GM12874 (cell line): Measurements from ENCODE around the gene DDN.

ENCODE experiments used
- TF ChIP-seq, protein P1 (sequence below): IDR thresholded peaks from 2 replicates; pipeline ENCODE4 v1.5.1; 2011; ENCODE audit warnings: low read depth, mild to moderate bottlenecking, control low read depth, low read length, moderate library complexity; ENCODE audit not compliant: insufficient read depth

The DDN gene

GRCh38 chr12:48999371-49000131 is at the start of gene DDN:
Gene DDN, minus strand, starts transcription at chr12:48999375. Its CDS starts 88 bp downstream, at chr12:48999287.
- TF ChIP-seq, protein P1, sequence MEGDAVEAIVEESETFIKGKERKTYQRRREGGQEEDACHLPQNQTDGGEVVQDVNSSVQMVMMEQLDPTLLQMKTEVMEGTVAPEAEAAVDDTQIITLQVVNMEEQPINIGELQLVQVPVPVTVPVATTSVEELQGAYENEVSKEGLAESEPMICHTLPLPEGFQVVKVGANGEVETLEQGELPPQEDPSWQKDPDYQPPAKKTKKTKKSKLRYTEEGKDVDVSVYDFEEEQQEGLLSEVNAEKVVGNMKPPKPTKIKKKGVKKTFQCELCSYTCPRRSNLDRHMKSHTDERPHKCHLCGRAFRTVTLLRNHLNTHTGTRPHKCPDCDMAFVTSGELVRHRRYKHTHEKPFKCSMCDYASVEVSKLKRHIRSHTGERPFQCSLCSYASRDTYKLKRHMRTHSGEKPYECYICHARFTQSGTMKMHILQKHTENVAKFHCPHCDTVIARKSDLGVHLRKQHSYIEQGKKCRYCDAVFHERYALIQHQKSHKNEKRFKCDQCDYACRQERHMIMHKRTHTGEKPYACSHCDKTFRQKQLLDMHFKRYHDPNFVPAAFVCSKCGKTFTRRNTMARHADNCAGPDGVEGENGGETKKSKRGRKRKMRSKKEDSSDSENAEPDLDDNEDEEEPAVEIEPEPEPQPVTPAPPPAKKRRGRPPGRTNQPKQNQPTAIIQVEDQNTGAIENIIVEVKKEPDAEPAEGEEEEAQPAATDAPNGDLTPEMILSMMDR: no peak

DNA sequence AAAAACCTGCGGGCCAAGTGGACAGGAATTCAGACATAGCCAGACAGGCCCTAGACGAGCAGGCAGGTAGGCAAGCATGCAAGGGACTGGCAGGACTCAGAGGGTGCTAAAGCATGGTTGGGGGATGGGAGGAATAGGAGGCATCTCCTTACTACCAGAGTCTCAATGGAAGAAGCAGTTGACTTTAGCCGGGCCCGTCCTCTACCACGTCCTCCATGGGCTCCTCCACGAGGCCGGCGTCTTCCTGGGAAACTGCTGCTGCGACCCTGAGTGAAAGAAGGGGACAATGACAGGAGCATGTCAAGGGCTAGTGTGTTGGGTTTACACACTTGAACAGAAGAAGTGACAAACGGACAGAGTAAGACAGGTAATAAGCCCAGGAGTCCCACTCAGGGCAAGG is 49.8 kb upstream of the DDN start:
- TF ChIP-seq, protein P1: no peak

DNA sequence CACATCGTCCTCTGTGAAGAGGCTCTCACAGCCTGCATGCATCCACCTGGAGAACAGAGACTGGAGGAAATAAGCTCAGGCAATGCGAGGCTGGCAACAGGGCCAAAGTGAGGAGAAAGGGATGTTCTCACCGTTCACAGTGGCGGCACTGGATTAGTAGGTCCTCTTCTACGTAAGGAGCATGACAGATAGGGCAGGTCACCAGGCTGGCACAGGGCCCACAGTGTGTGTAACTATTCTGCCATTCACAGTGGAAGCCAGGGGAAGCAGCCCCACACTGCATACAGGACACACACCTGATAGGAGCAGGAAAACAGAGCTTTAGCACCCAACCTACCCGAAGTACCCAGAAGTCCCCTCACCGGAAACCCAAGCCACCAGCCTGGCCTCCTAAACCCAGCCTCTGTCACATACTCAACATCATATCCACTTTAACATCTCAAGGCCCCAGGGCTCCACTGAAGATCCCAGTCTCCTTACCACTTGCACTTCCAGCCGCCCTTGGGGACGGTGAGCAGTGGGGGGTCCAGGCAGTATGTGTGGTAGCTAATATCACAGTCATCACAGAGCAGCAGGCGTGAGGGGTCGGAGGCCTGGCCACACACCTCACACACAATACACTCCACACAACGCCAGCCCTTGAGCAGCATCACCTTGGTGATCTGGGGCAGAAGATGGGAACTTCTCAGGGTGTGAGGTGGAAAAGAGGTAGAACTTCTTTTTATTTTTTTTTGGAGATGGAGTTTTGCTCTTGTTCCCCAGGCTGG is 47.1 kb upstream of the DDN start:
- TF ChIP-seq, protein P1: no peak

DNA sequence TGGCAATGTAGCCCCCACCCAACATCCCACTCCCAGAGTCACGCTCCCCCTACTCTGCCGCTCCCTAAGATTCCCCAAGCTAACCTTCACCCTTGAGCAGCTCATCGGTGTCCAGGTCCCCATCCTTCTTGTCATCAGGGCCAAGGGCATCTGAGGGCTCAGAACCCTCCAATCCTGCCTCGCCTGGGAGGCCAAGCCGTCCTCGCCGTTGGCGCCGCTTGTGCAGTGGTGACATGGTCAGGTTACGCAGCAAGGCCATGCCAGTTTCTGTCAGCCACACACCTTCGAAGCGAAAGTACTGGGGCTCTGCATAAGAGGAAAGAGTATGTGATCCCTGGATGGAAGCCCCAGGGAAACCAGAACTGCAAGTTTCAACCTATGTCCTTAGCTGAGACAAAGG is 45.5 kb upstream of the DDN start:
- TF ChIP-seq, protein P1: no peak

DNA sequence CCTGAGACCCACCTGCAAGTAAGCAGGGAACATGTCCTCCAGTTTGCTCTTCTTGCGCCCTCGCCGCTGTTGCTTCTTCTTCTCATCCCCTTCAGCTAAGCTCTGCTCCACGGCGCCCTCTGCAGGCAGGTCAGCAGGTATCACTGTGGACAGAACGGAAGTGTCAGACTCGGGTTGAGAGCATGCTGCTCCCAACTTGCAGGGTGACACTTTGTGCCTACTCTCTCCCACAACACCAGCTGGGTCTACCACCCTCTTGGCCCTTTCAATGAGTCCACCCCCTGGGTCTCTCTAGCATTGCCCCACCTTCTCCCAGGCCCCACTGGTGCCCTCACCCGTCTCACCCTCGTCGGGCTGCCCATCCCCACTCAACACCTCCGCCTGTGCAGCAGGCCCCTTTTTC is 44.7 kb upstream of the DDN start:
- TF ChIP-seq, protein P1: peak; percentile 86

- TF ChIP-seq, protein P1: no peak
These were observed 44.1 kb upstream of the DDN start for GRCh38 chr12:49043241-49043640.

DNA sequence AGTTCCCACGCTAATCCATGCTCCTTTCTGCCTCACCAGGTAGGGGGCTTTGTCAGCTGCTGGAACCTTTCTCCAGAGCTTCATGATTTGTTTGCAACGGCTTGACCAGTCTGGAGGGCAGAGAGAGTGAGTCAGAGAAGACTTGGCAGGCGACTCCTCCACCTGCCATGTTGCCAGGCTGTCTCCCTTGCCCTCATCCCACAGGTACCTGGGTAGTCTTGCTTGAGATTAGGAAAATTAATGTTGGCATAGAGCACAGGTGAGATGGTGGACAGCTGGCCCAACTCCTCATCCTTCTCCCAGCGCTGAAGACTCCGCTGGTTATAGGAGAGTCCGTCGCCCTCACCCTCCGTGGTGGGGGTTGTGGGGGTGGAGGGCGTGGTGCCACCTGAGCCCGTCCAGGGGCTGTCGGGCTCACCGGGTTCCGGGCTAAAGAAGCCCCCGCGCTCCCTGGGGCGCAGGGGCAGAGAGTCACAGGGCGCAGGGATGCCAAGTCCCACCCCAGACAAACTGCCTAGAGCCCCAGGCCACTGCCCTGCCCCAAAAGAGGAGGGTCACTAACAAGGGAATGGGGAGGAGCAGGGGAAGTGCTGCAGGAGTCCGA is 42.8 kb upstream of the DDN start:
- TF ChIP-seq, protein P1: no peak
